A549 treated with CpdA at 1 μM for 4 hours (cell line): ENCODE measurements around the gene FASTKD2. TPM values are rescaled to one million over a fixed set of nuclear protein-coding genes. Genes with fewer than 3 reads are reported as not detected.

ENCODE experiments used
- total RNA-seq: library from RNA; stranded (reverse); fragments of 200-300 nt; extraction: Qiagen RNA extraction; gene quantifications from 5 replicates; pipeline ENCODE4 v1.2.3, GENCODE V29; 2022; ENCODE audit warnings: low read depth

Gene FASTKD2
- 32.1 to 41.6 TPM (median 33.4 TPM) in 5 replicates for total RNA-seq

DNA sequence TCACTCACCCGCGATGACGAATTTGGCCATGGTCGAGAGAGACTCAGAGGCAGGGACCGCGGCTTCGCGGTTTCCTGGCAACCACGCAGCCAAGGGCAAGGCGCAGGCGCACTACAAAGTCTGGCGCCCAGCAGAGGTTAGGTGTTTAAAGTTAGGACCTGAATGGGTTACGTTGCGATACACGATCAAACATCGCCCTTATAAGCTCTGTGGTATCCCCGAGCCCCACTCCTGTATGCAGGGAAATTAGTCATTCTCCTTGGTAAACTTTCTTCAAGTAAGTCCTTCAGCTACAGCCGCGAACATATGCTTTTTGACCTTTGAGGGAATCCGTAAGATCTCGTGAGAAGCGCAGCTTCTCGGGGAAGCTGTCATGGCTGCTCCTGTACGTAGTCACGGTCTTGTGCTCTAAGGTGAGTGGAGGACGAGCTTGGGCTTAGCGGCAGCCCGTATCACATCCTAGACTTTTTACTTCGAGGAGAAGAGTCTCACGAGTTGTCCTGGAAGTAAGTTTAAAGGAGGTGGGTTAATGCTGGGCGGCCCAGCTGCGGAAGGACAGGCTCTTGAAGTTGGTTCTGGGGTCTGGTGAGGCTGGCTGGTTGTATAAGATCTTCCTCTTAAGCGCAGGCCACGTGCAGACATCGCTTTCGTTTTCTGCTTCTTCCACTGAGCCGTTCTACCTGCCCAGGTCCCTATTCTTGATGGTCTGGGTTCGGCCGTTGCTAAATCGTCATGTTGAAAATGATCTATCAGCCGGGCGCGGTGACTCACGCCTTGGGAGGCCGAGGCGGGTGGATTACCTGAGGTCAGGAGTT lies at the start of gene FASTKD2, which contains the start of gene MDH1B:
Gene FASTKD2, plus strand, starts transcription at position 365 of the 815 bp plus-strand sequence. CDS start 1,088 bp downstream, outside the sequence.
Gene MDH1B, minus strand, starts transcription at position 87 of the 815 bp plus-strand sequence. Its CDS starts 57 bp downstream, at position 30.

DNA sequence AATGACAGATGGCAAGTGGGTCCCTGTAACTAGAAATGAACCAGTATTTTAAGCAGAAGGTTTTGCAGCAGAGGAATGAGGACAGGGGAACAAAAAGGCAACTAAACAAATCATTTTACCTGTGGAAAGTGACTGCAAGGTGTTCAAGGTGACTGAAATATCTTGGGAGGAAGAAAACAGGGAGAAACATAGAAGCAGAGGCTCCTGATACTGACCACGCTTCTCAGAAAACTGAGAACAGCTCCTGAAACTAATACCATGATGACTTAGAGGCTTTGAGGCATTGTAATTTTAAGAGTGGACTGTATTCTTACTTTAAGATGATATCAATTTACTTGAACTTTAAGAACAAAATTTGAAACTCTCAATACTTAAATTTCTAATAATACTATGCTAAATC lies 47.1 kb upstream of the FASTKD2 start, which contains the start of gene DYTN:
Gene DYTN, minus strand, starts transcription at position 101 of the 400 bp plus-strand sequence. CDS start 117 bp downstream, outside the sequence.

Other genes with a start within 250 kb of the FASTKD2 start
- gene FAM237A, start 123.1 kb upstream of the FASTKD2 start, total RNA-seq: not detected in 5 replicates
- gene DYTN, start 47.2 kb upstream of the FASTKD2 start, total RNA-seq: not detected in 5 replicates
- 1.6 to 3.3 TPM (median 1.8 TPM) in 5 replicates for gene MDH1B, start 278 bp upstream of the FASTKD2 start, total RNA-seq
- 0.13 TPM in 1 of 5 replicates, not detected in the others for gene CPO, start 173.9 kb downstream of the FASTKD2 start, total RNA-seq